Tibial artery (tissue), 4 donors: Measurements from ENCODE around the gene WNT6.

Experiments used
- DNase-seq, 2 donors: peaks; one replicate each; pipeline ENCODE4 v3.0.0-alpha.2; 2019
- H3K27ac ChIP-seq, 2 donors: fragments of 200-600 bp; sonication (generic) in 1 of 2; 1 replicate in 1 of 2; 2 replicates in 1 of 2; pipeline ENCODE4 v1.5.1; 2018 to 2019; ENCODE audit warnings: mild to moderate bottlenecking in 1 of 2
- H3K27me3 ChIP-seq, 2 donors: fragments of 200-600 bp; sonication (generic) in 1 of 2; one replicate each; pipeline versions ENCODE4 v1.5.1 to v1.6.0; 2016 to 2019
- H3K36me3 ChIP-seq, 3 donors: fragments of 200-600 bp; sonication (generic) in 2 of 3; one replicate each; pipeline ENCODE4 v1.5.1; 2016 to 2019; ENCODE audit warnings: mild to moderate bottlenecking in 2 of 3
- H3K4me1 ChIP-seq, 4 donors: fragments of 200-600 bp; sonication (generic) in 2 of 4; 1 replicate in 3 of 4; 2 replicates in 1 of 4; pipeline ENCODE4 v1.5.1; 2016 to 2019
- H3K4me3 ChIP-seq, 2 donors: fragments of 200-600 bp; sonication (generic) in 1 of 2; 1 replicate in 1 of 2; 2 replicates in 1 of 2; pipeline ENCODE4 v1.5.1; 2018 to 2019; ENCODE audit warnings: mild to moderate bottlenecking in 2 of 2
- H3K9me3 ChIP-seq, 3 donors: fragments of 200-600 bp; sonication (generic) in 1 of 3; one replicate each; pipeline ENCODE4 v1.5.1; 2016 to 2019
- intact Hi-C: fragments of 100-400 bp; cut with DNase I; formaldehyde crosslinking; loops from one replicate; pipeline ENCODE4 v1.15.0; 2023; ENCODE audit warnings: low total_unique reads
- TF ChIP-seq, protein P1 (sequence below), 2 experiments: fragments of 200-600 bp in 1 of 2; fragments of 450-650 bp in 1 of 2; IDR thresholded peaks; one replicate each; pipeline ENCODE4 v1.5.1; 2017 to 2019; ENCODE audit warnings: antibody characterized with exemption in 2 of 2, mild to moderate bottlenecking in 1 of 2, moderate library complexity in 1 of 2

Gene WNT6

DNA sequence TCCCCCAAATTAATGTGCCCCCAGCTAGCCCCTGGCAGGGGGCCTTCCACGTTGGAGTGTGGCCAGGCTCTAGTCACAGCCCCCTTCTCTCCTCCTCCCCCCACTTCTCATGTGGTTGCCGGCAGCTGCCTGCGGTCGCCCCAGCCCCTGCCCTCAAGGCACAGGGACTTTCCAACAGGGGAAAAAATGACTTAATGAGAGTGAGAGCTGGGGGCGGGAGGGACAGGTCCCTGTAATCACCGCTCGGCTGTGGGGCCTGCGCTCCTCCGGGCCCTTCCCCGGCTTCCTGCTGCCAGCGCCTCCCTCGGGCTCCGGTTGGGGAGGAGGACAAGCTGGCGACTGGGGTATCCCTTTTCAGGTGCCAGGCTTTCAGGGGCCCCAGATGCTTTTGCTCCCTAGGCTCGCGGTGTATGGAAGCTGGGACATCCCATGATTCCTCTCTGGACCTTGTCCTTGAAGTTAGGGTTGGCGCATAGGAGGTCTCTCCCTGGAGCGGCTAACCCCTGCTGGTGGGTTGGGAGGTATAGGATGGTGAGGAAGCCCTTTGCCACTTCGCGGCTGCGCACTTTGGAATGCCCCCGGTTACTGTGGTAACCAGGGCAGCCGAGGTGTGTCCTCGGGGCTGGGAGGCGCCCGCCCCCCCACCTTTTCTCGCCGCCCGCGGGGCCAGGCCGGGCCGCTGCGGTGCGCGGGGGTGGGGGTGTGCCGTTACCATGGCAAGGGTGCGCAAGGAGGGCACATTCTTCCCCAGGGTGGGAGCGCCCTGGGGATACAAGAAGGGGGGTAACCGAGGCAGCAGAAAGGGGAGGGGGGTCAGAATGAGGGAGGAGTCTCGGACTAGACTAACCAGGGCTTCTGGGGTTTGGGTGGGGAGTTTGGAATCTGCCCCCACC is 37.1 kb downstream of the WNT6 start:
- Histone ChIP-seq H3K27ac (no peak overlapping the region), H3K4me3 (no peak overlapping the region), H3K9me3 (no peaks in the 10 kb centered on the region), H3K4me1 (peaks cover 0 to 42% (median 35%) of the 10 kb centered on the region in 4 donors), H3K36me3 (no peaks in the 10 kb centered on the region), H3K27me3 (peaks cover 7 to 84% of the 10 kb centered on the region in 2 donors)
- no peak for DNase-seq
- TF ChIP-seq, protein P1, sequence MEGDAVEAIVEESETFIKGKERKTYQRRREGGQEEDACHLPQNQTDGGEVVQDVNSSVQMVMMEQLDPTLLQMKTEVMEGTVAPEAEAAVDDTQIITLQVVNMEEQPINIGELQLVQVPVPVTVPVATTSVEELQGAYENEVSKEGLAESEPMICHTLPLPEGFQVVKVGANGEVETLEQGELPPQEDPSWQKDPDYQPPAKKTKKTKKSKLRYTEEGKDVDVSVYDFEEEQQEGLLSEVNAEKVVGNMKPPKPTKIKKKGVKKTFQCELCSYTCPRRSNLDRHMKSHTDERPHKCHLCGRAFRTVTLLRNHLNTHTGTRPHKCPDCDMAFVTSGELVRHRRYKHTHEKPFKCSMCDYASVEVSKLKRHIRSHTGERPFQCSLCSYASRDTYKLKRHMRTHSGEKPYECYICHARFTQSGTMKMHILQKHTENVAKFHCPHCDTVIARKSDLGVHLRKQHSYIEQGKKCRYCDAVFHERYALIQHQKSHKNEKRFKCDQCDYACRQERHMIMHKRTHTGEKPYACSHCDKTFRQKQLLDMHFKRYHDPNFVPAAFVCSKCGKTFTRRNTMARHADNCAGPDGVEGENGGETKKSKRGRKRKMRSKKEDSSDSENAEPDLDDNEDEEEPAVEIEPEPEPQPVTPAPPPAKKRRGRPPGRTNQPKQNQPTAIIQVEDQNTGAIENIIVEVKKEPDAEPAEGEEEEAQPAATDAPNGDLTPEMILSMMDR (IDR thresholded peaks at IDR 0.05) = no peak
- intact Hi-C loops = no loop called here

DNA sequence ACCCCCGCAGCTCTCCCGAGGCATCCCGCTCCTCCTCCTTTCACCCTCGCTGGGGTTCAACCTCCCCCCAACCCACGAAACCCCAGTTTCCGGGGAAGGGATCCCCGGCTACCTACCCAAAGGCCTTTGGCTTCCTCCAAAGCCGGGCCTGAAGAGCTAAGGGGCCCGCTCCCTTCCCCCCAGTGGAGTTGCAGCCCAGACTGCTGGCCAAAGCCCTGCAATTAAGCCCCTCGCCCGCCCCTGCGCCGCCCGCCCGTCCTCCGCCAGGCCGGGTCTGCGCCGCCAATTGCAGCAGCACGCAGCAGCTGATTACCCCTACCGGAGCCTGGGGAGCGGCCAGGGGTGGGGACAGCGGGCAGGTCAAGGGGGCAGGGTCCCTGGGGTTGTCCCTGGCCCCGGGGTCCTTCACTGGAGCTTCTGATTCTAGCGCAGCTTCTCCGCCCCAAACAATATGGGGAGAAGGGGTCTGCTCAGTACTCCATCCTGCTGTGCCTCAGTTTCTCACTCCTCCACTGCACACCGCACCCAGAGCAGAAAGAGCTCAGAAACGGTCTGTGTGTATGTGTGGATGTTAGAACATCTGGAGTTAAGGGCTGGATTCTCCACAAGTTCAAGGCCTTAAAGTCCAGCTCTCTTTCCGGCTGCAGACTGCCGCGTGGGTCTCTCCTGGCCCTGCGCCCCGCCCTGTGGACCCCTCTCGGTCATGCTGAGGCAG is 37.9 kb downstream of the WNT6 start:
- intact Hi-C loops = no loop called here
- peaks cover 7 to 87% of the 10 kb centered on the region in 2 donors for H3K27me3 ChIP-seq

DNA sequence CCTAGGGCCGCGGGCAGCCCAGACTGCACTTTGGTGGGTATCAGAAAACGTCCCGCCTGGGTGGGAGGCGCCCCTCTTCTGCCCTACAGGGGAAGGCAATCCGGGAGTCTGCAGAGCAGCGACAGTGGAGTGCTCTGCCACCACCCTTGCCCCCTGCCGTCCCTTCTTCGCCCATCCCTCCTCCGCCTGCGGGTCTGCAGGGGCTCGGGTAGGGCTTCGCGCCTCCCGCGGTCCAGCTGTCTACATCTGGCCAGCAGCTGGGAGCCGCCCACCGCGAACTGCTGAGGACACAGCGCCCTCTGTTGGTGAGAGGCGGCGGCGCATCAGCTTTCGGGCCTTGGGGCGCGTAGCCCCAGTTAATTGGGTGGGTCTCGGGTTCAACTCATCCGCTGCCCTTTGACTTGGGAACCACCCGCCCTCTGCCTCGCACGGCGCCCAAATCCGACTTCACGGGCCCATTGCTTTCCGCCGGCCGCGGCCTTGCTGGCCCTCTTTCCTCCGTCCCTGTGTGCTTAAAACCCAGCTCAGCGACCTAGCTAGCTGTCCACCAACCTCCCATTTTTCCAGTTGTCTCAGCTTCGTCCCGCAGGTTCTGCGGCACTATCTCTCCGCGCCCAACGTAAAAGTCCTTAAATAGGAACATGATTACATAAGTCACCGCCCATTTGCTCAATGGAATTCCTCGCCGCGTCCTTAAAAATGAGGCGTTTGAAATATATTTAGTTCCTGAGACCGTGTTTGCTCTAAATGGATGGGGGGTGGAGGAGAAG is 38.7 kb downstream of the WNT6 start:
- H3K4me3 ChIP-seq = peak overlapping the region in 1 of 2 donors; percentile 29
- intact Hi-C loops = no loop called here
- TF ChIP-seq, protein P1 (IDR thresholded peaks at IDR 0.05) = peak; percentile 93 to 98

More for the DNA sequence above, 37.9 kb downstream of the WNT6 start:
- Histone ChIP-seq H3K4me1 (peaks cover 0 to 39% (median 32%) of the 10 kb centered on the region in 4 donors), H3K36me3 (no peaks in the 10 kb centered on the region), H3K9me3 (no peaks in the 10 kb centered on the region), H3K4me3 (no peak overlapping the region), H3K27ac (no peak overlapping the region)
- no peak for DNase-seq
- TF ChIP-seq, protein P1 (IDR thresholded peaks at IDR 0.05) = no peak

DNA sequence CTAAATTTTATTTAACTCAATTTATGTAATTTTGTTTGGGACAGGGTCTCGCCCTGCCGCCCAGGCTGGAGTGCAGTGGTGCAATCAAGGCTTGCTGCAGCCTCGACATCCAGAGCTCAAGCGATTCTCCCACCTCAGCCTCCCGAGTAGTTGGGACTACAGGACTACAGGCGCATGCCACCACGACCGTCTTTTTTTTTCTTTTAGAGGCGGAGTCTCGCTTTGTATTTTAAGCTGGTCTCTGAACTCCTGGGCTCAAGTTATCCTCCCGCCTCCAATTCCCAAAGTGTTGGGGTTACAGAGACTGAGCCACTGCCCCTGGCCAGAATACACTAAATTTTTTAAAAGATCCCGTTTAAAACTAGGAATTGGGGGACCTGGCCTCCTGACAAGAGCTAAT is 39.5 kb downstream of the WNT6 start:
- intact Hi-C loops = no loop called here
- no peak overlapping the region for H3K4me3 ChIP-seq
- TF ChIP-seq, protein P1 (IDR thresholded peaks at IDR 0.05) = no peak
- H3K36me3 ChIP-seq = no peaks in the 10 kb centered on the region
- no peak overlapping the region for H3K27ac ChIP-seq
- H3K4me1 ChIP-seq = peaks cover 0 to 25% (median 23%) of the 10 kb centered on the region in 4 donors
- H3K9me3 ChIP-seq = no peaks in the 10 kb centered on the region
- H3K27me3 ChIP-seq = peaks cover 4 to 95% of the 10 kb centered on the region in 2 donors
- DNase-seq = no peak

More for the DNA sequence above, 38.7 kb downstream of the WNT6 start:
- Histone ChIP-seq H3K27me3 (peaks cover 7 to 89% of the 10 kb centered on the region in 2 donors), H3K27ac (no peak overlapping the region), H3K36me3 (no peaks in the 10 kb centered on the region), H3K9me3 (no peaks in the 10 kb centered on the region), H3K4me1 (peaks cover 0 to 31% (median 25%) of the 10 kb centered on the region in 4 donors)
- peak; percentile 54 to 77 for DNase-seq

DNA sequence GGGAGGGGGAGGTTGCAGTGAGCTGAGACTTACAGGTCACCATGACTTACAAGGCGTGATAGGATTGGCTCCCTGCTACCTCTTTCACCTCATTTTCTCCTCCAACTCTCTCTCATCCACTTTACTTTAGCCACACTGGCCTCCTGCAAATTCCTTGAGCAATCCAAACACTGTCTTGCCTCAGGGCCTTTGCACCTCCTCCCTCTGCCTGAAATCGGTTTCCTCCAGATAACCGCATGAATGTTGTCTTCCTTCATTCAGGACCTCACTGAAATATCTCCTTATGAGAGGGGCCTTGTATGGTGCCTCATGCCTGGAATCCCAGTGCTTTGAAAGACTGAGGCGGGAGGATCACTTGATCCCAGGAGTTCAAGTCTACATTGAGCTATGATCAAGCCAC is 42.8 kb downstream of the WNT6 start:
- TF ChIP-seq, protein P1 (IDR thresholded peaks at IDR 0.05) = no peak
- Histone ChIP-seq H3K9me3 (no peaks in the 10 kb centered on the region), H3K27me3 (peaks cover 0 to 78% of the 10 kb centered on the region in 2 donors), H3K27ac (no peak overlapping the region), H3K4me3 (no peak overlapping the region), H3K4me1 (peaks cover 0 to 14% (median 12%) of the 10 kb centered on the region in 4 donors), H3K36me3 (no peaks in the 10 kb centered on the region)
- no peak for DNase-seq
- intact Hi-C loops = no loop called here
